WTC11 (cell line): Measurements from ENCODE around the gene SSR3.

ENCODE experiments used
- ATF3 ChIP-seq: sonication (generic); formaldehyde crosslinking; conservative IDR thresholded peaks from 2 replicates; pipeline ENCODE4 v1.8.1; 2022; ENCODE audit warnings: mild to moderate bottlenecking, missing genetic modification reagents
- CBFB ChIP-seq: sonication (generic); formaldehyde crosslinking; IDR thresholded peaks from 2 replicates; pipeline ENCODE4 v1.8.1; 2022; ENCODE audit warnings: mild to moderate bottlenecking, low read depth, missing genetic modification reagents
- CTCF ChIP-seq: fragments of 200-600 bp; IDR thresholded peaks from 2 replicates; pipeline ENCODE4 v1.8.0; 2022; ENCODE audit warnings: antibody characterized with exemption
- HMGXB4 ChIP-seq: sonication (generic); formaldehyde crosslinking; IDR thresholded peaks from 2 replicates; pipeline ENCODE4 v1.8.1; 2023; ENCODE audit warnings: mild to moderate bottlenecking, moderate library complexity, missing genetic modification reagents
- MAX ChIP-seq: sonication (generic); formaldehyde crosslinking; IDR thresholded peaks from 2 replicates; pipeline ENCODE4 v1.8.0; 2022; ENCODE audit warnings: mild to moderate bottlenecking, missing genetic modification reagents
- SP1 ChIP-seq: sonication (generic); formaldehyde crosslinking; conservative IDR thresholded peaks from 2 replicates; pipeline ENCODE4 v1.8.1; 2022; ENCODE audit warnings: missing genetic modification reagents
- USF1 ChIP-seq: sonication (generic); formaldehyde crosslinking; IDR thresholded peaks from 2 replicates; pipeline ENCODE4 v1.8.0; 2022; ENCODE audit warnings: mild to moderate bottlenecking, missing genetic modification reagents
- ZBTB43 ChIP-seq: sonication (generic); formaldehyde crosslinking; IDR thresholded peaks from 2 replicates; pipeline ENCODE4 v1.8.1; 2023; ENCODE audit warnings: mild to moderate bottlenecking, missing genetic modification reagents
- ZNF512 ChIP-seq: sonication (generic); formaldehyde crosslinking; IDR thresholded peaks from 2 replicates; pipeline ENCODE4 v1.8.1; 2022; ENCODE audit warnings: missing genetic modification reagents, borderline replicate concordance

GRCh38 chr3:156581954-156582353, 27.0 kb upstream of the SSR3 start:
- TF ChIP-seq CTCF: no peak
- TF ChIP-seq SP1 (CRISPR knock-in tag): no peak
- no peak for TF ChIP-seq USF1 (CRISPR knock-in tag)
- no peak for TF ChIP-seq ZNF512 (CRISPR knock-in tag)
- no peak for TF ChIP-seq ZBTB43 (CRISPR knock-in tag)
- TF ChIP-seq MAX: no peak
- no peak for TF ChIP-seq HMGXB4
- no peak for TF ChIP-seq CBFB (CRISPR knock-in tag)
- no peak for TF ChIP-seq ATF3 (CRISPR knock-in tag)
